ENCODE data around the gene GPC6. TPM values are rescaled to one million over a fixed set of nuclear protein-coding genes. Genes with fewer than 3 reads are reported as not detected.

Gene GPC6
- total RNA-seq, 2 donors from 2014 or later: 35.9 to 61.9 TPM

DNA sequence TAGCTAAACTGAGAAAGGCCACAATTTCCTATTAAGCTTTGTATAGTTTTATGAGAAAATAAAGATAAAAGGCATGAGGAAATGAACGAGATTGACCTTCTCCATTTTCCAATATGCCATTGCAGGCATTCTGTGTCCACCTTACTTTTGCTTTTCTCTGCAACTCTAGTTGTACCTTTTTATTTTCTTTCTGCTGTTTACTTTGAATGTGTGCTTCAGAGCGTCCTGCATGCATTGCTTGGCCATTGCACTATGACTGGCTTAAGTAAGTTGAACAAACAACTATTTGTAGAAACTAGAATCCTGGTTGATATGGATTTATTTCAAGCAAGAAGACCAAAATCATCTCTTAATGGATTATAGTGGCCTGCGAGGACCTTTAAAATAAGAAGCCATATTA is 510.3 kb downstream of the GPC6 start:
- intact Hi-C loops (cut with DNase I): no loop called here
- DNase-seq (ENCODE audit: low spot score): no peak

DNA sequence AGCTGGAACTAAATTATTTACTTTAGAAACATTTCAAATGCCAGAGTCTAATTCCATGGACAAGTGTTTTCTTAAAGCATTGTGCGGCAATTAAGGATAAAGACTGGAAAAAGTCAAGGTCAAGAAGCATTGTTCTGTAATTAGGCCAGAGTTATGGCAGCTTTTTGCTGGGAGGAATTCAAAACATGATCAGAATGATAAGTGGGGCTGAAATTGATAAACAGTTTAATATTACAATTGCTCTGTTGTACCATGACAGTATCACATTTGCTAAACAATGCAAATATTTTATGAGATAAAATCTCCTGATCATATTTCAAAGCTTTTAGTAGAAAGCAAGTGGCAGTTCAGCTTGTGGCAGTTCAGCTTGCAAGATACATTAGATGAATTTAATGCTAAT is 513.7 kb downstream of the GPC6 start:
- intact Hi-C loops (cut with DNase I): no loop called here
- DNase-seq (ENCODE audit: low spot score): no peak

DNA sequence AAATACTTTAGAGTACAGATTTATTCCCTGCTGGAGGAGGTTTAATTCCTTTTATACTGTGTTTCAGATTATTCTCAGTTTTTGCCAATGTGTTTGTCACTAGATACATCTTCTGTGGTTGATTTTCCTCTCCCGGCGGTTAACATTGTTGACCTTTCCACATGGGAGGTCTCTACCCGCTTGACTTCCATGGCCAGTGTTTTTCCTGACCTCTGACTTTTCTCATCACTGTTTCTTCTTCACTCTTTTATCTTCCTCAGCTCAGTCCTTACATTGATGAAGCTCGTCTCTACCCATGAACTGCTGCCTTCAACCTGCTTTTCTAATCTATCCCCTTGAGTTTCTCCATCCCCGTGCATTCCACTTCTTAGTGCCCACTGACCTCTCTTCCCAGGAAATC is 517.4 kb downstream of the GPC6 start:
- DNase-seq (ENCODE audit: low spot score): no peak
- intact Hi-C loops (cut with DNase I): no loop called here

DNA sequence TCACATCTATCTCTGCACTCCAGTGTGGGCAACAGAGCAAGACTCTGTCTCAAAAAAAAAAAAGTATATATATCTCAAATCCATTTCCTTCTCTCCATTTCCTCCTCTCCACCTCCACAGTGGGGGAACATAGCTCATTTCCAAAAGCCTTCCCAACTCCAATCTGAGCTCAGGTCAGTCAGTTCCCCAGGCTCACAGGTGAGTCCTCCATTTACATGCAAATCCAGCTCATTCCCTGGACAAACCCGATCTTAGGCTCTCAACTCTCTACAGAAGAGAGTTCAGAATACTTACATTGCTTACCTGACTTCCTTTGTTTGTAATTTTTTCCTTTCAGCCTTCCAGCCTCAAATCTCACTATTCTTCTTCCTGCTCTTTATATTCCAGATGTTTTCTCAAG is 518.3 kb downstream of the GPC6 start:
- intact Hi-C loops (cut with DNase I): no loop called here
- no peak for DNase-seq (ENCODE audit: low spot score)

DNA sequence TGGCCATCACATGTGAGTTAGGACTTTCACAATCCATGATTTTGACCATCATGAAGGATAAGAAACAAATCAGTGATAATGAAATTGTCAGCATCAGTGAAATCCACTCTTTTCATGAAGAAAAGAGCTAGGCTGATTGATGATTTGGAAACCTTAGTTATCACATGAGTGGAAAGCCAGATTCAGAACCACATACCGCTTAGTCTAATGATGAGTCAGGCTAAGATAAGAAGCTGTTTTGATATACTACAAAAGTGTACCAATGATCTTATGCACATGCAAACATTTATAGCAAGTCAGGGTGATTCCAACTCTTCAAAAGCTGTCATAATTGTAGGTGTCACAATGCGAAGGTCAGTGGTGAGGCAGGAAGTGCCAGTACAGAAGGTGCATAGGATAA is 519.3 kb downstream of the GPC6 start:
- DNase-seq (ENCODE audit: low spot score): no peak
- intact Hi-C loops (cut with DNase I): no loop called here

DNA sequence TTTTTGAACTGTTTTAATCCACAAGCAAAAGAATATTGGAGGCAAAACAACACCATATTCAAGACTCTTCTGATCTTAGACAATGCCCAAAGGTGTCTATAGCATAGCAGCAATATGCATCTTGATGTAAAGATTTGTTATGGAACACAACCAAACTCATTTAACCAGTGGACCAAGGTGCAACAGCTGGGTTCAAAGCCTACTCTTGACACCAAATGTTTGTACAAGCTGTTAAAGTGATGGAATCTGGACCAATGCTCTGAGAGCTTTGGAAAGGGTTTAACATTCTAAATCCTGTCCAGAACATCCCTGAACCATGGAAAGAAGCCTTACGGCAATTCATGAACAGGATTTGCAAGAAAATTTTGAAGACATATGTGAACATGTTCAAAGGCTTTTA is 520.0 kb downstream of the GPC6 start:
- intact Hi-C loops (cut with DNase I): no loop called here
- DNase-seq (ENCODE audit: low spot score): no peak

DNA sequence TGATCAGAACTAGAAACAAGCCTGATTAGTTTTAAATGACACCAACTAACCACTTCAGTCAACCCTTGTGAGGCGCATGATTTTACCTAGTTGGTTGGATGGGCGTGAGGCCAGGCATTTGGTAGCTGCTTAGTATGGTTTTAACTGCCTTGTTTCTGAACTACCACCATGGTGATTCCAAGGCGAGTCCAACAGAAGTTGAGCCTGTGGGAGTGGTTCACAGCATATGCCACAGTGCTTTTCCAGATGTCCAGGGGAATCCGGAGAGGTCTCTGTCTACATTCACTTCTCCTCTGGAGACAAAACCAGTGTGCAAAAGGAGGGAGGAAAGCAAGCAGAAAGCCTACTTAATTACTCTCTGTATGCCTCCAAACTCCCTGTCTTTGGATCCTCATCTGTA is 524.1 kb downstream of the GPC6 start:
- DNase-seq (ENCODE audit: low spot score): no peak
- intact Hi-C loops (cut with DNase I): no loop called here

DNA sequence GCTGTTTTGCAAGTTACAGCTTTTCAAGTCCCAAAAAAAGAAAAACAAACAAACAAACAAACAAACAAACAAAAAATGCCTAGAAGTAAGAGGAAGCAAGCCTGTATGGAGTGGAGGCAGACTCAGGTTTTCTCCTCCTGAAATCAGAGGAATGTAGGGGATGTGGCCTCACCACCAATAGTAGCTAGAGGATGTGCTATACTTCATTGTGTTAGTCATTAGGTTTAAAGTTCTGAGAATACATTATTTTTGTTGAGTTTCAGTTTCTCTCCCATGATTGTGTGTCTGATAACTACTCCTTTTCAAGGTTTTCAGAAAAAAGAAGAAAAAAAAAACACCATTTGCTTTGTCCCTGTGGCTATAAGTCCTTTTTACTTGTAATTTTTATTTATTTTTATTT is 524.5 kb downstream of the GPC6 start:
- DNase-seq (ENCODE audit: low spot score): no peak
- intact Hi-C loops (cut with DNase I): no loop called here

DNA sequence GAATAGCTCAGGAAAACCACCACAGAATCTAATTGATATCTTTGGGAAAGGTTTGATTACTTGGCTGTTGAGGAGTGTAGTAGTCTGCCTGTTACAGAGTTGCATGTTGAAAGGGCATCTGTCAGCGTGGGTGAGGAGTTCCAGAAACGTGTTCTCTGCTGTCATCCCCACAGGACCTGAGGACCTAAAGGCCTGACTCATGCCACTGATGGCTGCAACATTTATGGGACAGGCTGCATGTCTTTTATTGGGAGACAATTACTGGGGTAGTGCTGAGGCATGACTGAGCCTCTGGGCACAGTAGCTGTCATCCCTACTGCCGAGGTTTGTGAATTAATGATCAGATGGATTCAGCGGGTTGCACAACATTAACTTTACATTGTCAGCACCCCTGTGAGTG is 525.9 kb downstream of the GPC6 start:
- intact Hi-C loops (cut with DNase I): no loop called here
- DNase-seq (ENCODE audit: low spot score): no peak

DNA sequence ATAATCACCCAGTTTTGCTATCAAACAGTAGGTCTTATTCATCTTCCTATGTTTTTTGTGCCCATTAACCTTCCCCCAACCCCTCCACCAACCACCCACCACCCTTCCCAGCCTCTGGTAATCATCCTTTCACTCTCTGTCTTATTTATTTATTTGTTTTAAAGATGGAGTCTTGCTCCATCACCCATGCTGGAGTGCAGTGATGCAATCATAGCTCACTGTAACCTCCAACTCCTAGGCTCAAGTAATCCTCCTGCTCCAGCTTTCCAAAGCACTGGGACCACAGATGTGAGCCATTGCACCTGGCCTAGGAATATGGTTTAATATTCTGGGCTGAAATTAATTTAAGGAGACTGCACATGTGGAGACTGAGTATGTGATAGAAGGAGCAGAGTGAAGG is 527.0 kb downstream of the GPC6 start:
- intact Hi-C loops (cut with DNase I): no loop called here
- DNase-seq (ENCODE audit: low spot score): no peak

DNA sequence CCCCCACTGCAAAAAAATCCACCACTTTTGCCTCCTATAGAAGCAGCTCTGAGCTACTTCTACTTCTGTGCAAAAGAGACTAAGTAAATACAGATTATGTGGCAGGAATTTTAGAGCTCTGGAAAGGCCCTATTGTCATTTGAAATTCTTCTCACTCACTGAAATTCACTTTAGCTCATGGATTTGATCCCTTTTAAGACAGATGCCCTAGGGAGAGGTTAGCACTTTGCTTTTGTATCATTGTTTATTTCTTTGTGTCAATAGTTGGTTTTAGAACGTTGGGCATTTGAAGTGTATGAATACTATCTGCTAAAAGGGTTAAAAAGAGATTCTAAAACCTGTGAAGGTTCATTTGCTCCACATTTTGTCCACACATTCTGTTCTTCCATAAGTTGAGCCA is 528.7 kb downstream of the GPC6 start:
- DNase-seq (ENCODE audit: low spot score): no peak
- intact Hi-C loops (cut with DNase I): no loop called here

DNA sequence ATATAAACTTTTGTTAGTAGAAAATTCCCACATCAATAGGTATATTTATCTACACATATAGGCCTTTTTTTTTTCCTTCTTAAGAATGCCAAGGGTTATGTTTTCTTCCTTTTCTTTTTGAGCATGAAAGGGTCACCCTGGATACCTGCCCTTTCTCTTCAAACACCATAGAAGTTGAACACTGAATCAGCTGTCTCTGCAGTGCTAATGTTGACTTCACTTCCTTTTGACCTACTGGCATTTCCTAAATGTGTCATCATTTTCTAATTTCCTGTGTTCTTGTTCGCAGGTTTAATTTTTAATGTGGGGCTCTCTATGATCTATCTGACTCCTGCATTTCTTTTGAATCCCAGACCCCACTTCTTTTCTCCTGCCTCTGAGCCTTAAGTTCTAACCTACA is 532.0 kb downstream of the GPC6 start:
- intact Hi-C loops (cut with DNase I): no loop called here
- no peak for DNase-seq (ENCODE audit: low spot score)

DNA sequence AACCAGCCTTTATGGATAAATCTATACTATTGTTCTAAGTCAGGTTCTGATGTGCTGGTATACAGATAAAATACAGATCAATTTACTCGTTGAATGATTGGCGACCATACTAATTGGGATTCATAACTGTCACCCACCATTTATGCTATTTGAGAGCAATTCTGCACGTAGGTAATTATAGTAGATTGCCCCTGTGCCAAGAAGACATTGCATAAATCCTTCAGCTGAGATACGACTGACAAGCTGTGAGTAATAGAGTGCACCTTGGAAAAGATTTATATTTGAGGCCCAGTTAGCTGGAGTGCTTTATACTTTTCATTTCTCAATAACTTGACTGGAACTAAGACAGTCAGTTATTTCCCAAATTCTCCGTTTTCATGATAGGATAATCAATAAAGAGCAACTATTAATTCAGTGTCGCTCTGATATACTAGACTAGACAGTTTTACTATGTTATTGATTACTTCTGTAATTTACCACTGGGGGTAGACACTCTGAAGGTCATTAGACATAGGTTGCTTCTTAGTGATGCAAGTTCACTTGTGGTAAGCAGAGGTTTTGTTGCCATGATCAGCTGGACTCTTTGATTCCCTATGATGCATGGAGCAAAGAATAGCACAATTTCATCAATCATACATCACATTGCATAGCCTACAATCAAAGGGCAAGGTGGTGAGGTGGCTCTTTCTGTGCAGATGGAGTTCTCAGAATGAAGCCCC is 536.3 kb downstream of the GPC6 start:
- DNase-seq (ENCODE audit: low spot score): no peak
- intact Hi-C loops (cut with DNase I): no loop called here

DNA sequence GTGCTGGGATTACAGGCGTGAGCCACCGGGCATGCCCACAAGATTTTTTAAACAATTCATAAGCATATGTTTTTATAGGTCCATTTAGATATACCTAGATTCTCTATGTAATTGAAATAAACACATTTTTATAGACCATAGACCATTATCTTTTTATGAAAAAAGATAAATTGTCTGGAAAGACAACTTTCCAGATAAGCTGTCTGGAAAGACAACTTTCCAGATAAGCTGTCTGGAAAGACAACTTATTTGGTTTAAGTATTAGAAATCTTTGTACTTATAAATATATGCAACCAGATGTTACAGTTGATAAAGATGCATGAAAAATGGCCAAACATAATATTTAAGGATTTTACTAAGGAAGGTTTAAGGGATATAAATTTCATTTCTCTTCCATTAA is 538.5 kb downstream of the GPC6 start:
- no peak for DNase-seq (ENCODE audit: low spot score)
- intact Hi-C loops (cut with DNase I): no loop called here

DNA sequence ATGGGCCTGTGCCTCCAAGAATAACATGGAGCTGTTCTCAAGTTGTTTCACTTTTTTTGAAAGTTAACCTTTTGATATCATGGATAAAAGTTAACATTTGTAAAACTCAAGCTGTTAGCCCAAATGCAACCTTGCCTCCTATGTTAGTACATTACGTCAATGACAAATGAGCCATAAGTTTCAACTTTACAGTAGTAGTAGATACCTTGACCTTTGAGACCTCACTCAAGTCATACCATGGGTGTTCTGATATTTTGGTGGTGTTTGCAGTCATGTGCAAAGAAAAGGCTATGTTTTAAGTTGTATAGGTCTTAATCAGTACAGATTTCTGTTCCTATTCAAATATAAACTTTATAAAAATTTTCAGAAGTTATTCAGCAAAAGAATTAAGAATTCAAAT is 539.2 kb downstream of the GPC6 start:
- DNase-seq (ENCODE audit: low spot score): no peak
- intact Hi-C loops (cut with DNase I): no loop called here

DNA sequence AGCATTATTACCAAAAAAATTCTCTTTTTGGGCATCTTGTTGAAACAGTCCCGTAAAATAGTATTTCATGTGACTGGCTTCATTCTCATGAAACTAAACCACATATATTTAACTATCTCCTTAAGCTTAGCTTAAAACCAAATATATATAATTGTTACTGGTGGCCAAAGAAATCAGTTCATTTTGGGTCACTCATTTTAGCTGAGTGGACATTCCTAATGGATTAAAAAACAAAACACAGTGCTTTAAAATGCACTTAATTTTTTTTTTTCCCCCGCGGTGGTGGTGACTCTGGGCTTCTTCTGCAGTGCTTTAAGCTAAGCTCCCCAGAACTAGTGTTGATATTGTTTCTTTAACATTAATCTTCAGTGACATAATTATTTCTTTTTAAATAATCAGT is 540.1 kb downstream of the GPC6 start:
- no peak for DNase-seq (ENCODE audit: low spot score)
- intact Hi-C loops (cut with DNase I): no loop called here

DNA sequence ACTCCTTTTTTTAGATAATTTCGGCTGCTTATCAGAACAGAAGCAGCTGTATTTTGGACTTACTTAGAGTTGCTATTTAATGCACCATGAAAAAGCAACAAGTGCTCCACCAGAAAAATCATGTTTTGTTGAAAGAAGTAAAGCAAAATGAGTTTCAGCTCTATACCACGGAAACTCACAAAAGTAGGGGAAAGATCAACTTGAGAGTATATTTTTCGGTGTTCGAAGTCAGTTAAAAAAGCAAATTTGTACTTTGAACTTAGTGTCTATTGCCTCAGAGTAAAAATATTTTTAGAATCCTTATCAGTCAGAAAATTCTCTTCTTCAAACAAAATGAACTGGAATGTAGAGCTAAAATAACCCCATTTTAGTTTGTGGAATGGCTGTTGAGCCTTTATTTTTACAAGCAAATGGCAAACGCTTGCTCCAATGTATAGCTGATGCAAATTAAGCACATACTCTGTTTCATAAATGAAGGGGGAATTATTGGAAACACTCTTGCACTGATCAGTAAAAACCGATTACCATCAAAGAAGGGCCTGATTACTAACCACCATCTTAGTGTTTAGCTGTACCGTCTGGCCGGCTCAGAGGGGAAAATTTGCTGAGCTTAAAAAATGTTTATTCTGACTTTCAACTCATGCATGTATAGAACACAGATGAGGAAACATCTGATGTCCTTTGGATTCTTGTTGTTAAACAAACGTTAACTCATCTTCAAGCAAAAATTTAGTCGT is 540.7 kb downstream of the GPC6 start:
- intact Hi-C loops (cut with DNase I): no loop called here
- DNase-seq (ENCODE audit: low spot score): no peak

DNA sequence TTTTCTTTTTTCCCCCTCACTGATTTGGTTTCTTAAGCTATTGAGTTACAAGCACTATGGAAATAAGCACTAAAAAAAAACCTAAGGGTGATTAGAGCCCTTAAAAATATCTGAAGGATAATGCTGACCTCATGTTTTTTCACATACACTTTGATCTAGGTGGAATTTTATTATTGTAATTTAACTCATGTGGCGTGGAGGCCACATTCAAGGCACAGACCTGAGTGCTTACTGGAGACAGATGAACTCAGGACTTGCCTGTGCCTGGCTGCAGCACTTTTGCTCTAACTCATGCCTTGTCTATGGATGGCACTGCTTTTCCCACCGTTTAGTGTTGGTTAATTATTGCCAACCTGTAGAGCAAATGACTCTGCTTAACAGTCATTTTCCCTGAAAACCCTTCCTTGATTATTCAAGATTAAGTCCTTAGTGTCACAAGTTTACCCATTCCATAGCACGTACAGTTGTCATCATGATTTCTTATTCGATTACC is 541.4 kb downstream of the GPC6 start:
- no peak for DNase-seq (ENCODE audit: low spot score)
- intact Hi-C loops (cut with DNase I): no loop called here

DNA sequence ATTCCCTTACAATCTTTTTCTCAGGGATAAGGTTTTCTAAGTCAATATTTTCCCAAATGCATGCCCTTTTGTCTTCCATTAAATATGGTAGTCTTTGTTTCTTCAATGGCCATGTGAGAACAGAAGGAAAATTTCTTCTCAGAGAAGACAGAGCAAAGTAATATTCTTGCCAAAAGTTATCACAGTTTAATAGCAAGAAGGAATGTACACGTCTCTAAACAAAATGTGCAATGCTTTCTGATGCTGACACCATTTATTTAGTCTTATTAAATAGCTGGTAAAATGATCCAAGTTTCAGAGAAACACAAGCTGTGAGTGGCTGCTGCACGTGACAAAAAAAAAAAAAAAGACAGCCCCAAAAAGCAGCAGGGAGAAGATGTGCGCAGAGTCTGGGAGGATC is 542.5 kb downstream of the GPC6 start:
- intact Hi-C loops (cut with DNase I): no loop called here
- DNase-seq (ENCODE audit: low spot score): no peak

DNA sequence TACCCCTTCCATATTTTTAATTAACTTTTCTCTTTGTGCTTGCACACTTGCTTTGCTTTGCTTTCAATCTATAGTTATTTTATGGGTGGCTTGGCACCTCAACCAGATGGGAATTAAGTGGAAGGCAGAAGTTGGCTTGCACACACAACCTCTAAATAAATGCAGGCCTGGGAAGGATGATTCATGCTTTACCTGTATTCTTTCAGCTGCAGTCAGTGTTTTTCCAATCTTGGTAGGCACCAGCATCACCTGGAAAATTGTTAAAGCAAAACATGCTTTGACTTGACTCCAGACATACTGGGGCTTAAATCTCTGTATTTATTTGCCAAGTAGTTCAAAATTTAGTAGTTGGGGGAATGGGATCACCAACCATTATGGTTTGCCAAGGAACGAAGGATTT is 543.0 kb downstream of the GPC6 start:
- no peak for DNase-seq (ENCODE audit: low spot score)
- intact Hi-C loops (cut with DNase I): no loop called here

DNA sequence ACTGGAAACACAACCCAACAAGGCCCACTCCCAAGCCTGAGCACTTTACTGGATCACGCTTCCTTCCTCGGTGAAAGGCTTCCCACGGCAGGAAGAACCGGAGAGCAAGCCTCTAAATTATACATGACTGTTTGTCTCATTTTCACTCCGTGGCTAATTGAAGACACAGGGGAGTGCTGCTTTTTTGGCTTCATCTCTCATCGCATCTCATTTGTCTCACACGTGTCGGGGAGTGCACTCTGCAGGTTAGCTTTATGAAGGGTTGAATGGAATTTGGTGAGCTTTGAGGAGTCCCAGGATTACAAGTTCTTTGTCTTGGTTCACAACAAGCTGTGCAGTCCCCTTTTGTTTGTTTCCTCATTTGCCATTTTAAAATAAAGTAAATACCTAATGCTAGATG is 544.6 kb downstream of the GPC6 start:
- intact Hi-C loops (cut with DNase I): no loop called here
- DNase-seq (ENCODE audit: low spot score): no peak
